HG02798 (cell line): ENCODE measurements around the gene WFDC12.

Source experiments
- ATAC-seq: cut with Tn5 transposase; IDR thresholded peaks from one replicate; pipeline ENCODE4 v1.9.1; 2021; ENCODE audit warnings: mild to moderate bottlenecking; ENCODE audit not compliant: unreplicated experiment, poor library complexity

The WFDC12 gene

DNA sequence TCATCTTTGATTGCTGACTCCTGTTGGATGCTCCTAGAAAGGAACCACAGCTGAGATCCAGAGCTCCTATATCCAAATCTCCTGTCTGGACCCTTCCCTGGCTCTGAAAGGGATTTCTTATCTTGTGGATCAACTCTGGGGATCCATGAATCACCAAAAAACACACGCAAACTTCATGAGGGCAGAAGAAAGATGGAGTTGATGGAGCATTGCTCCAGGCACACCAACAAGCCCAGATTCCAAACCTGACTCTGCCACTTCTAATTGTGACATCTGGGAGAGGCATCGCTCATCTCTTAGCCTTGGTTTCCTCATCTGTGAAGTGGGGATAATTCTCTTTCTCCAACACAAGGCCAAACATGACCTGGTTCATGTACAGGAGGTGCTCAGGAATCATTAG is 30.1 kb downstream of the WFDC12 start:
- no peak for ATAC-seq

DNA sequence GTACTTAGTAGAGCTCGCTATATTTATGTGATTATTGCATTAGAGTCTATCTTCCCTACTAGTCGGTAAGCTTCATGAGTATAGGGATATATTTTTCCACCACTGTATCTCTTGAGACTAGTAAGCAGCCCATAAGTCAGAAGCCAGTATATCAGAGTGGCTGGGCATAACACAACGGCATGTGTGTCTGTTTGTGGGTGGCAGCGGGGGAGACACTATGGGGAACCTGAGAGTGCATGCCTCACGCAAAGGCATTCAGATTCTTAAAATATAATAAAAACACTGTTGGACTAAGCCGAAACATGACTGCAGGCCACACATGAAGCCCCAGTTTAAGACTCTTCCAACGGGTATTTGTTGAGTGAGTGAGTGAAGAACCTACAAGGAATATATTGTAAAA is 31.4 kb downstream of the WFDC12 start:
- ATAC-seq: no peak

DNA sequence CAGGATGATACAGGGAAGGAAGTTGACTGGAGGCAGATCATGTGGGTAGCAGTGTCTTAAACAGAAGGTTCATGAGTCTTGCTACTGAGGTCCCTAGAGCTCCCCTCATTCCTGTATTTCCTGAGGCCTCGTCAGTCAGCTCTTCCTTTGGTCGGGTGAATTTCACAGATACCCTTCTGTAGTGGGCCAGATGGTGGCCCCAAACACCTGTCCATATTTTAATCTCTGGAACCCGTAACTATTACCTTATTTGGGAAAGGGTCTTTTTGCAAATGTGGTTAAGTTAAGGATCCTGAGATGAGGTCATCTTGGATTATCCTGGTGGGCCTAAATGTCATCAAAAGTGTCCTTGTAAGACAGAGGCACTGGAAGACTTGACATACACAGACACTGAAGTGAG is 32.9 kb downstream of the WFDC12 start:
- no peak for ATAC-seq

DNA sequence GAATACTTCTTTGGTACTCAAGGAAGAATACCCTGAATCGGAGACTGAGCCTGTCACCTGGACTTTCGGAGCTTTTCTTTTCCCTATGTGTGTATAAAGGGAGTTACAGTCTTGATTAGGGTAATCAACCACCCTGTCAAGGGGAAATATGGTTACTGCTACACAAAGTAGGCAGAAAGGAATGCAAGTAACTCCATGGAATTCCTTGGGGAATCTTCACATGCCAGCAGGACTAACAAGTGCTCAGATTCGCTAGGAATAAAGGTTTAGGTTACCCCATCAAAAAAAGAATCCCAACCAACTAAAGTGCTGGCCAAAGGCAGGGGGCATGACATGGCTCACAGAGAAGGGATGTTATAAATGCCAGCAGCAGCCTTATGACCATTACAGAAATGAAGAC is 33.8 kb downstream of the WFDC12 start:
- ATAC-seq: no peak

DNA sequence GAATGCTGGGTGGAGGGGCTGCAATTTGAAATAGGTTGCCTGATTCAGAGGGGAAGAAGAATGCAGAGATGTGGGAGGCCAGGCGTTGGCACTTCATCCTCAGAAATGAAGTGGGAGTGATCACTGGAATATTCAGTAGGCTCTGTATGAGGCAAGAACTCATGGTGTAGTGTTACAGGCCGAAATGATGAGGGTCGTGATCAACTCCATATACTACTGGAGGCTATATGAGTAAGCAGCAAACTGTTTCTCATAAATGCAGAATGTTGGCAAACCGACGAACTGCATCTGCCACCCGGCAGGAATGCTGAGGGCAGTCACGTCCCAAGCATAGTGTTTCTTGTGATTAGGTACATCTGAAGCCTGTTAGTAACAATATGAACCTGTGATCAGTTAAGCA is 36.0 kb downstream of the WFDC12 start:
- no peak for ATAC-seq

DNA sequence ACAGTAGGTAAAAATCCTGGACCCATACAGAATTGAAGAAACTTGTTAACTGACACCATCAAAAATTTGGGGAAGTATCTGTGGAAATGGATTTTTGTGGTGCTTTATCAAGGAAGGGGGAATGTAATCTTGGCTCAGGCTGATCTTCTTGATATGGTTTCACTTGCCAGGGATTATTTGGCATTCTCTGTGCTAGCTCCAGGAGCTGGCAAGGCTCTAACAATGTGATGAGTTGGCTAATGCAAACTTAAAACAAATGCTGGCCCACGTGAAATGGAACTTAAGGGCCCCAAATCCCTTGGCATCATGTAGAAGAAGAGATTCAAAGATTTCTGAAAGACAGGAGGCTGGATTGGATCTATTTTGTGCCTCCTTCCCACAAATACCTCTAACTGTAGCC is 36.5 kb downstream of the WFDC12 start:
- ATAC-seq: no peak

DNA sequence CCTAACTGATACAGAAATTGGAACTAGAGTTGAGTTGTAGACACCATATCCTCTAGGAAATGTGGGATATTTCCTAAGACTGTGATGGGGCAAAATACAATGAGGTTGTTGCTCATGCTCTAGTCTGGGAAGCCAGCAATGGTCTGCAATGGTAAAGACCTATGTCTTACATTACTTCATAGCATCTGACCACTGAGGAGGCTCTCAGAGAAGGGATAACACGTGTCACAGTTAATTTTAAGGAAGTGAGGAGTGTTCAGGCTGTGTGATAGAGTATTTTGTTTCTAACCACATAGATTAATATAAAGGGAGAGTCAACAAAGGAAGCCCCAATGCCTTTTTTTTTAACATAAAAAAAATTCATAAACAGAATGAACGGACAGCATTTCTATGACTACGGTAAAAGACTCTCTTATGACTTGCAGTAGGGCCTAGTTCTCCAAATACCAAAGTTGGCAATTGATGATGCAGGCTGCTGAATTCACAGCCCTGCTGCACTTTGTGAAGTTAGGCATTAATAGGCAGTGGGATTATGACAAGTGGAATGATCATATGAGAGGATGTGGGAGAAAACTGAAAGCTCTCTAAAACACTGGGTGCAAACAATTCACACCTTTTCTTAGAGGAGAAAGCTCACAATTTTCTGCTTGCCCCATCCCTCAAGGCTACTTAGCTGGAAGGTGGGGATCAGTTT is 37.0 kb downstream of the WFDC12 start:
- ATAC-seq: no peak

DNA sequence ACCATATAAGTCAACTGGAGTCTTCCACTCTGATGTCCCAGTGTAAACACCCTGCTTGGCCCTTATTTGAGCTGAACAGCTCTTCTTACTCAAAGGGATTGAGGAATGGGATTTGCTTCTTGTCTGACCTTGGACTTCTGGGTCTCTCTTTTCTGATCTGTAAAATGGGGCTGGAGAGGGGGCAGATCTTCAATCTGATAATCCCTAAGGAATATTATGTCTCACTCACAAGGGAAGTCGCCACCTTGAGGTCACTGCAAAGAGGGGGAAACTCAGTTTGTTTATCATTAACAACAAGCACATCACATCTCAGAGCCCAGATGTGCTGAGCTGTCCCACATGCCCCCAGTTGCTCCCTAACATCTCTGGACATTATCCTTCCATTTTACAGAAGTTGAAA is 38.4 kb downstream of the WFDC12 start:
- ATAC-seq: no peak

DNA sequence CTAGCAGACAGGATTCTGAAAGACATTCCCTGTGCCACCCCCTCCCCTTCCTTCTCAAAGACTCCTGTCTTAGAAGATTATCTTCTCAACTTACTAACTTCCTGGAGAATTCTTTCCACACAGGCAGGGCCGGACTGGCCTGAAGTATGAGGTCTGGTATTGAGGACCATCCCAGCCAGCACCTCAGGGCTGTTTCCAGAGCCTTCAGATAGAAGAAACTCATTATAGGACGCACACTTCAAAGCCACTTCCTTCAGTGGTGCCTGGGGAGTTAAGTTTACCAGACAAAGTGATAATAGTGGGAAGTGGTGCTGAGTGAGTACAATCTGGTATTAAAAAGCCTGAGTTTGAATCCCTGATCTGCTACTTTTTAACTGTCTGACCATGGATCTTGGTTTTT is 39.0 kb downstream of the WFDC12 start:
- no peak for ATAC-seq

DNA sequence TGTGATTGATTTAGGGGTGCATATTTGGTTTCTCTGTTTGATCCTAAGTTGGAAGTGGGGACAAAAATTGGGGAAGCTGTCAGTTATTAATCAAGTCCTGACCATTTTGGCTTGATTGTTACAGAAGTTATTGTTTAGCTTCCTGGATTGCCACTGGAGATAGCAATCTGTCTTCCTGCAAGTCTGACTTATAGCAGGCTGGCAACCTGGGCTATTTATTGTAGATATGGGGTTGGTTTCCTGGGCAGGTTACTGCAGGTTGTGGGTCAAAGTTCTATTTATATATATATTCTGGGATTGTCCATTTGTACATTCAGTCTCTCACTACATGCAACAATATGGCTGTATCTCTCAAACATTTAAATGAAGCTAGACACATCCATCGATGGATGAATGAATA is 41.1 kb downstream of the WFDC12 start:
- ATAC-seq: no peak

DNA sequence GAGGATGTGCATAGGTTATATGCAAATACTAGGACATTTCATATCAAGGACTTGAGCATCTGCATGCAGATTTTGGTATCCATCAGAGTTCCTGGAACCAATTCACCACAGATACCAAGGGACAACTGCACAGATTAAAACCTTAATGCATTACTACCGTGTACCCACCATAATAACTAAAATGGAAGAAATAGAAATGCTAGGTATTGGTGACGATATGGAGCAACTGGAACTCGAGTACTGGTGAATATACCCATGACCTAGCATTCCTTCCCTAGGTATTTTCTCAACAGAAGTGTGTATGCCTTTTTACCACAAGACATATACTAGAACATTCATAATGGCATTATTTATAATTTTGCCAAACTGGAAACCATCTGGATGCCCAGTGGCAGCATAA is 41.8 kb downstream of the WFDC12 start:
- no peak for ATAC-seq

DNA sequence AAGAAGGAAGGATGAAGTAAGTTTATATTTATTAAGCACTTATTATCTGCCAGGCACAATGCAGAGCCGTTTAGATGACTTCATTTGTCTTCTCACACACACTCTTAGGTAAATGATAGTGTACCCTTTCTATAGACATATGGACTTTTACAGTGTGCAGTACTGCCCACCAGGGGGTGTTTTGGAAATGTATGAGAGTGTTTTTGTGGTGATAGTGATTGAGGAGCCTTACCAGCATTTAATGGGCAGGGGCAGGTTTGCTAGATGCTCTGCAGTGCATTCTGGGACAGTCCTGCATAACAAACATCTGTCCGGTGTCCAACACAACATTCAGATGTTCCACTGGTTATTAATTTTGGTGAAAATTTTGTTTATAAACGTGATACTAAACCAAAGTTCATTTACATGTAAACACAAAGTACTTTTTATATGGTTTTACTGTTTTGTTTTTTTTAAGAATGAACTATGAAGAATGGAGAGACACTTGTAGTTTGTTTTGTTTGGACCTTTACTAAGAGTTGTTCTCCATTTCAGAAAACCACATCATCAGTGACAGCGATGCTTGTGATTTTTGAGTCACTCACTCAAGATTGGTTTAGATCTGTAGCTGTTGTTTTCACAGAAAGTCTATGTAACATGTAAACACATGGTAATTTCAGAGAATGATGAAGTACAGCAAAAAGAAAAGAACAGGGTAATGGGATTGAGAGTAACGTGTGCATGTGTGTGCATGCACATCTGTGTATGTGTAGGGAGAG is 43.2 kb downstream of the WFDC12 start:
- no peak for ATAC-seq

DNA sequence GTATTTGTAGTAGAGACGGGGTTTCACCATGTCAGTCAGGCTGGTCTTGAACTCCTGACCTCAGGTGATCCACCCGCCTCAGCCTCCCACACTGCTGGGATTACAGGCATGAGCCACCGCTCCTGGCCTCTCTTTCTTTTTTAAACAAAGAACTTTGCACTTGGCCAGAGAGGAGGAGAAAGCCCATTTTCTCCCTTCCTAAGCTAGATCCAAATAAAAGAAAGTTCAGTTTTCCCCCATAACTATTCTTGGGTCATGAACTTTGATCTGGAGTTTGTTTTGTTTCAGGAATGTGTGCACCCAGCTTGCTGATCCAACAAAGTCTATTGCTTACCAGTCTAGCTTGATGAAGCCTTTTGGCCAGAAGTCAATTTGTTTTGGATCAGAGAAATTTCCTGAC is 46.7 kb downstream of the WFDC12 start:
- no peak for ATAC-seq
